ENCODE measurements around the gene APBA1. TPM values are rescaled to one million over a fixed set of nuclear protein-coding genes. Genes with fewer than 3 reads are reported as not detected.

Gene APBA1
- total and polyA plus RNA-seq, 2 of the 8 experiments (the other 6 are each of a cell fraction or from before 2014, with no cell fraction given), result 0.36 to 0.60 TPM

DNA sequence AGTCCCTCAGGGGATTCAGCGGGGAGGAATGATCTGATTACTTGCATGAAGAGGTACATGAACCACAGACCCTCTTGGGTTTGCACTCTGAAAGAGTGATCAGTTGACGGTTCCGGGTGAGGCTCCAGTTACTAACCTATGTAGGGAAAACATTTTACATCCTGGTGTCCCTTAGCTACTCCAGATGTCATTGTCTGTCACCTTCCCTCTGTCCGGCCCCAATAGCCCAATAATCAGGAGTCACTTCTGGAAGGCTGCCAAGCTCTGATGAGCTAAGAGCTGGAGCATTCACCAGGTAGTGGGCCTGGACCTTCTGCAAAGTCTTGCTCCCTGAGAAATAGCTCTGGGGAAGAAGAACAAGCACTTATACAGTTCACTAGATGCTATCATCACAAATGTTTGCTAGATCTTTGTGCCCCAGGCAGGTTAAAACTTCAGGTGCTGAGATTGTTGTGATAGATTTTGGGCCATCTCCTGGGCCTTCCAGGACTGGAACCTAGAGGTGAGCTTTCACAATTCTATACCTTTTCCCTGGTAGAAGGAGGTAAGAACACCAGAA lies 282.7 kb downstream of the APBA1 start:
- WGBS, 2 experiments (ENCODE audit: extremely low coverage in 1 of 2, insufficient coverage in 1 of 2, insufficient read length in 1 of 2, insufficient replicate concordance in 2 of 2, low coverage in 1 of 2, low lambda C conversion rate in 2 of 2, missing lambda C conversion rate in 1 of 2), result 82% methylated on average over 4 of the region's 4 CpGs; no CpG with 5 or more reads in 1 of the 2 experiments
- POLR2A ChIA-PET (ENCODE audit: partially characterized antibody), result no interaction called here
- TF ChIP-seq SRF (IDR thresholded peaks at IDR 0.05; ENCODE audit: low read depth, low read length) (no peak), SIN3A (conservative IDR thresholded peaks at IDR 0.05 in 1 of 2, IDR thresholded peaks at IDR 0.05 in 1 of 2; ENCODE audit: low read depth in 1 of 2, low read length in 2 of 2) (no peak), SP2 (IDR thresholded peaks at IDR 0.05; ENCODE audit: low read length) (no peak)

More for the DNA sequence above, 282.7 kb downstream of the APBA1 start:
- Histone ChIP-seq H2BK15ac (ENCODE audit: low read length) (0 out of 2 replicates have a peak overlapping the region, but pooled peaks have one; percentile 37), H3K79me2 (ENCODE audit: control insufficient read depth in 1 of 2, insufficient read depth in 2 of 2, low read length in 2 of 2) (no peaks in the 10 kb centered on the region), H4K20me1 (replicated peaks in 1 of 2; ENCODE audit: control insufficient read depth in 1 of 2, insufficient read depth in 2 of 2, low read length in 2 of 2) (no peaks in the 10 kb centered on the region), H3K14ac (ENCODE audit: insufficient read length) (no peak overlapping the region), H3K9me3 (ENCODE audit: insufficient read depth in 2 of 2, low read depth in 1 of 2, low read length in 1 of 2) (no peaks in the 10 kb centered on the region), H3K27me3 (replicated peaks in 1 of 4; ENCODE audit: control insufficient read depth in 3 of 4, extremely low read depth in 1 of 4, insufficient read depth in 3 of 4, low read length in 3 of 4) (no peaks in the 10 kb centered on the region), H2BK20ac (ENCODE audit: low read length) (no peak overlapping the region), H4K91ac (replicated peaks; ENCODE audit: insufficient read length, low read length) (no peak overlapping the region), H2BK120ac (replicated peaks; ENCODE audit: low read depth, low read length) (no peak overlapping the region), H3K56ac (replicated peaks; ENCODE audit: insufficient read length, low read depth, low read length) (no peak overlapping the region), H3K27ac (ENCODE audit: low read depth, low read length) (no peak overlapping the region), H4K8ac (ENCODE audit: extremely low read depth, insufficient read depth, low read length) (no peak overlapping the region), H3K4me2 (ENCODE audit: insufficient read depth in 1 of 2, low read depth in 2 of 2, low read length in 2 of 2) (no peak overlapping the region), H3K23me2 (ENCODE audit: low read depth, low read length) (no peaks in the 10 kb centered on the region), H3K79me1 (ENCODE audit: low read depth, low read length) (no peaks in the 10 kb centered on the region), H3K4me1 (replicated peaks in 1 of 4; ENCODE audit: control insufficient read depth in 3 of 4, insufficient read depth in 4 of 4, low read length in 3 of 4) (peaks cover 0 to 2% (median under 1%) of the 10 kb centered on the region in 4 experiments; a peak in 2 of 7 replicates), H3K36me3 (ENCODE audit: control insufficient read depth in 2 of 4, insufficient read depth in 4 of 4, low read length in 3 of 4) (peaks cover 0 to 17% (median 2%) of the 10 kb centered on the region in 4 experiments; a peak in 5 of 8 replicates), H3K23ac (ENCODE audit: insufficient read length) (no peak overlapping the region), H2AFZ (ENCODE audit: low read length) (no peak overlapping the region), H2BK12ac (ENCODE audit: low read depth, low read length) (no peak overlapping the region), H2BK5ac (ENCODE audit: low read depth, low read length) (no peak overlapping the region), H2AK5ac (ENCODE audit: low read depth, low read length) (no peak overlapping the region), H3K9ac (replicated peaks in 1 of 4; ENCODE audit: extremely low read depth in 1 of 4, low read depth in 3 of 4, low read length in 3 of 4) (no peak overlapping the region), H3K18ac (ENCODE audit: extremely low read depth, low read length) (no peak overlapping the region), H3K4ac (replicated peaks; ENCODE audit: insufficient read length, low read depth, low read length) (no peak overlapping the region), H3K4me3 (ENCODE audit: extremely low read depth in 1 of 4, insufficient read depth in 2 of 4, low read depth in 3 of 4, low read length in 4 of 4) (no peak overlapping the region), H4K5ac (ENCODE audit: insufficient read length, low read depth, low read length) (no peak overlapping the region)
- DNase-seq (ENCODE audit: low read depth in 1 of 2, low spot score in 2 of 2), result no peak
- no peak for FAIRE-seq
- CTCF ChIA-PET (ENCODE audit: partially characterized antibody), result interaction anchor here (0.6 kb wide), 1 partner anchor 80 kb away, joined by 3 read pairs; no protein-coding TSS in a partner anchor

Data from H1 (cell line).